Breast epithelium (tissue), 3 donors: ENCODE data around the gene SAXO1.

Experiments
- CTCF ChIP-seq, 3 donors: fragments of 450-650 bp; IDR thresholded peaks; one replicate each; pipeline ENCODE4 v1.5.1; 2016 to 2017; ENCODE audit warnings: antibody characterized with exemption in 3 of 3, mild to moderate bottlenecking in 3 of 3, moderate library complexity in 3 of 3
- POLR2A ChIP-seq: fragments of 450-650 bp; IDR thresholded peaks from one replicate; pipeline ENCODE4 v1.6.1; 2016; ENCODE audit warnings: antibody characterized with exemption, mild to moderate bottlenecking, moderate library complexity
- POLR2AphosphoS5 ChIP-seq, 3 donors: sonication (generic); formaldehyde crosslinking; IDR thresholded peaks; one replicate each; pipeline ENCODE4 v1.6.1; 2017; ENCODE audit warnings: antibody characterized with exemption in 3 of 3

- TF ChIP-seq CTCF (IDR thresholded peaks at IDR 0.05) (no peak), POLR2A (no peak), POLR2AphosphoS5 (IDR thresholded peaks at IDR 0.05) (no peak)
Observed at GRCh38 chr9:18994263-18994916, 38.6 kb downstream of the SAXO1 start.
